Non-pigmented ciliary epithelial cell (primary cell): ENCODE data around the gene RHBG.

Experiments
- DNase-seq: peaks from one replicate; pipeline ENCODE4 v3.0.0-alpha.2; 2010; ENCODE audit warnings: low read depth

Gene RHBG

DNA sequence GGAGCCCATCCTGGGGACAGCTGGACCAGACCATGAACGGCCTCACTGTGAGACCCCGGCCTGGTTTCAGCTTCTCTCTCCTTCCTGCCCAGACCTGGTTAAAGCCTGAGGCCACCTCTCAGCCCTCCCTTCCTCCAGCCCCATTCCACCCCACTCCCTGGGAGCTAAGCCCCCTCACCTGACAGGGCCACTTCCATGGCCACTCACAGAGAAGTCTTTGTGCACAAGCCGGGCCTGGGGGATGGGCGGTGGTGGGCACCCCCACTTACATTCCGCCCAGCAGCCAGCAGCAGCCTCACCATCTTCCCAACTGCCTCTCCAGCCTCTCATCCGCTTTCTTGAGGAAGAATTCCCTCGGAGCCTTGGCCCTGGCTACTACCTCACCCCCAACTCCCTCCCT is 40.4 kb downstream of the RHBG start:
- no peak for DNase-seq

DNA sequence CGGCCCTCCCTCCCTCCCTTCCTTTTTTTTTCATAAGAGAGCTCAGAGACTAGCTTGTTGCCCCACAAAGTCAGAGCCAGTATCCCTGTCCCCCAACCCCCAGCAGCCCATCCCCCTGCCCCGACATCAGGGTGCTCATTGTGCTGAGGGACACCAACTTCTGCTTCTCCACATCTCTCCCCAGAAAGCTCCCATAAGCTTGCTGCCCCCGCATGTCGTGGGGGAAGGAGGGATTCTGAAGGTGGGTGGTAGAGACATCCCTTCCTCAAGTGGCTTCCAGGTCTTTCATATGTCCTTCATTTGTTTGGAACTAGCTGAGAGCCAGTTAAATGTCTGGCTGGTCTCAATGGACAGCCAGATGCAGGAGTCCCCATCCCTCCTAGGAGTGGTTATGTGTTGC is 41.2 kb downstream of the RHBG start:
- no peak for DNase-seq

DNA sequence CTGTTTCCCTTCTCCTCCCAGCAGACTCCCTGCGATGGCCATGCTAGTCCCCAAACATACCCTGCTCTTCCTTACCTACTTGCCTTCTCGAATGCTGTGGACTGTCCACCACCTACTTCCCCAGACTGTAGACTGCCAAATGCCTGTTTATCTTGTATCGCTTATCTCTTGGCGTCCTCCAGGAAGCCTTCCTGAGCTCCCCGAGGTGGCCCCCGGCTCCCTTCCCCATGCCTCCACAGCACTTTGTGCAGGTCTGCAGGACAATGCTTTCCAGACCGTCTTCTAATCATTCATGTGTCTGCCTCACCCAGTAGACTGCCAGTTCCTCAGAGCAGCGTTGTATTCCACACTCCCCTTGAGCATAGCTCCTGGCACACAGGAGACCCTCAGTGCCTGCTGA is 41.7 kb downstream of the RHBG start:
- DNase-seq = no peak

DNA sequence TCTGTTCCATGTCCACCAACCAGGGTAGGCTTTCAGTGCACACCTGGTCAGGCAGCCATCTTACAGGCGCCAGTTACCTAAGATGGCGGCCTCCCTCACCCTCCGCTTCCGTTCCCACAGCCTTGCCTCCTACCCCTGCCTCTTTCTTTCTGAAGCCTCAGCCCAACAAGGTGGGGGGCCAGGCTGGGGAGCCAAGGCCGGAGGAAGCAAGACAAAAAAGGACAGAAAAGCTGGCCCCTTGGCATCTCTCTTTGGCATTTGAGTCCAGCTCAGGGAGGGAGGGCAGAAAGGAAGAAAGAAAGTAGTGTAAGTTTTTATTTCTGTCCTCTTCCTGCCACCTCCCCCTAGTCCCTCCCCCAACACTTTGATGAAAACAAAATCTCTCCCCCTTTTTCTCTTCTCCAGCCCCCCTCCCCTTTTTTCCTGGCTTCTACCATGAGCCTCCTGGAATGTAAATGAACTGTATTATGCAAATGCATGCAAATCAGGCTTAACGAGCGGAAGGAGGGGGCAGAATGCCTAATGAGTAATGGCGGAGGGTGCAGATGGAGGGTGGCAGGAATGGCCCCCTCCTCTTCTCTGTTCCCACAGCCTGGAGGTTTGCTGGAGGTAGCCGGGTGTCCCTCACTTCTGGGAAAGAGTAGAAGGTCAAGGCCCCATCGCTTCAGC is 43.8 kb downstream of the RHBG start:
- no peak for DNase-seq

DNA sequence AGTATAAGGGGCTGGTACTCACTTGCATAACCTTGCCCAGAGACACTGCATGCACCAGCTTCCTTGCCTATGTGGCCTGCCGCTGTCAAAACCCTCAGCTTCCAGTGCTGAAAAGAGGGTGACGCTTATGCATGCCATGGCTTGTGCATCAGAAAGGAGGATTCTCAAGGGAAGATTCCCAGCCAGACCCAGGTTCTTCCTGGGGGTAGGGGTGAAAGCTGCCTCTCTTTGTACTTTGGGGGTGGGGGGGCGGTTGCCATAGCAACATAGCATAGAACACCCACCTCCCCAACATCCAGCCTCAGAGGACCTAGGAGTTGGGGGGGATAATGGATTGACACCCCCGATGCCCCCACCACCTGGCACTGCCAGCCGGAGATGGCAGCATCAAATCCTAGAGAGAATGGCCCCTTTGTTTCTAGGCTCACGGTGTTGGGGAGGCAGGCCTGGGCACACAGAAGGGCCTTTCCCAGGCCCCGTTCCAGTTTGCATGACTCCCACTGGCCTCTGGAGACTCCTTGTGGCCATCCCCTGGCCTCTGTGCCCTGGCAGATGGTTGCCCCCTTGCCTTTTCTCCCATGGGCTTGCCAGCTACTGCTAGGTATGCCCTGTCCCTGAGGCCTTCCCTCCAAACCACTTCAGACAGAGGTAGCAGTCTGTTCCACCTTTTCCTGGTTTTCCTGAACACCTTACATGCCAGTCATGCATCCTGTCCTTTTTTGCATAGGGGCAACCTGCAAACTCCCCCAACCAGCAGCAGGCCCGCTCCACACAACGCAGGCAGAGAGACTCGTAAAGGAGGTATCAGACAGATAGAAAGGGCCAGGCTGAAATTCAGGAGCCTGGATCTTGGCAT is 44.6 kb downstream of the RHBG start:
- DNase-seq = no peak

DNA sequence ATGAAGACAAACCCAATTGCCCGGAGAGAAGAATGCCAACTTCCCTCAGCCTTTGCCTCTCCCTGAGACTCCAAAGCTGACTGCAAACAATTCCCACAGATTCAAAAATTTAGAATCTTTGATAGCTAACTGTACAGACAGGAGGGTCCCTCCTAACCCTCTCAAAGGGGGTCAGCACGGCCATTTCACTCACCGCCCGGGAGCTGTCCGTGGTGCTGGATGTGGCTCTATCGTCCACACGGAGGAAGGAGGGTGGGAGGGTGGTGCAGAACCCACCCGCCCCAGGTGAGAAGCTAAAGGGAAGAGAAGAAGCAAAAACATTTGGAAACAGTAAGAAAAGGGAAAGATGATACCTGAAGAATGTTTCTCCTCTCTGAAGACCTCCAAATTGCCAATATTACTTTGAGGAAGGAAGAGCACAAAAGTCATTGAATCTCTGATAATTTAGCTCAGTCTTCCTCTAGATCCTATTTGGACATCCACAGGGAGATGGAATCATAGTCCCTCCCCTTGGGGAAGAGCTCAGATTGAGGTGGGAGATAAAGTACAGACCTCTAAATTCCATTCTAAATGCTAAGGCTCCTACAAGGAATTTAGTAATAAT is 45.6 kb downstream of the RHBG start:
- DNase-seq = no peak

DNA sequence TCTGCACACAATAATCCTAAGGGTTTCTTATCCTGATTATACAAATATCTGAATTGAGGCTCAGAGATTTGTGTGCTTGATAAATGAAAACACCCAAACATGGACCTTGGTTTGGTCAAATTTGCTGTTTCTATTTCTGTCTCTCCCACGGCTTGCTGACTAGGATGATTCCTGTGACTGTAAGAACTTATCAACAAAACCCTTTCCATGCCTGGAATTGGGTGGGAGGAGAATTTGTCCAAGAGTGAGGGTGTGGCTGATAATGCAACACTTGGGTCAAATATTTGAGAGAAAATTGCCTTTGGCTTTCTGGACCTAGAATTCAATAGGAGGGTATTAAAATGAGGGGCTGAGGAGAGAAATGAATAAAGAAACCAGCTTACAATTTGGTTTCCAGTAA is 48.0 kb downstream of the RHBG start:
- no peak for DNase-seq

DNA sequence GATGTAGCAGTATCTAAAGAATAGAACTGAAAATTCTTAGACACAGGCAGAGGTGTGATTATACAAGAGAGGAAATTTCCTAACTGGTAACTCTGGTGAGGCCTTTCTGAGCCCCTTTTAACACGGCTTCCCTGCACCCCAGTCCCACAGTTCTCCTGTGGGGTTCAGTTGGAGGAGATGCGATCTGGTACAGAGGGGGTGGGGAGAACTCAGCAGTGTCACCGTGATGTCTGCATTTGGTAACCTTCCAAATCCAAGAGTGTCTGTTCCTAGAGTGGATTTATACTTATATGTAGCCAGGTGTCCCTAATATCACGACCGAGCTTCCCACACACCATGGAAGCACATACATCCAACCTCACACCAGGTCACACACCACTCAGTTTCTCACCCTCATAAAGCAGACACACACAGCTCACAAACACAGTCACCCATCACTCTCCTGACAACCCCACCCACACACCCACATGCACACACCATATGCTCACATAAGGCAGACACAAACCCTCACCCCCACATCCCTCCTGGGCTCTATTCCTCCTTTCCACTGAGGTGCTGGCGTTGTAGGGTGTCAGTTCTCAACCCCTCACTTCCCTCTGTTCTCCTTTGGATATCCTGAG is 48.5 kb downstream of the RHBG start:
- no peak for DNase-seq

DNA sequence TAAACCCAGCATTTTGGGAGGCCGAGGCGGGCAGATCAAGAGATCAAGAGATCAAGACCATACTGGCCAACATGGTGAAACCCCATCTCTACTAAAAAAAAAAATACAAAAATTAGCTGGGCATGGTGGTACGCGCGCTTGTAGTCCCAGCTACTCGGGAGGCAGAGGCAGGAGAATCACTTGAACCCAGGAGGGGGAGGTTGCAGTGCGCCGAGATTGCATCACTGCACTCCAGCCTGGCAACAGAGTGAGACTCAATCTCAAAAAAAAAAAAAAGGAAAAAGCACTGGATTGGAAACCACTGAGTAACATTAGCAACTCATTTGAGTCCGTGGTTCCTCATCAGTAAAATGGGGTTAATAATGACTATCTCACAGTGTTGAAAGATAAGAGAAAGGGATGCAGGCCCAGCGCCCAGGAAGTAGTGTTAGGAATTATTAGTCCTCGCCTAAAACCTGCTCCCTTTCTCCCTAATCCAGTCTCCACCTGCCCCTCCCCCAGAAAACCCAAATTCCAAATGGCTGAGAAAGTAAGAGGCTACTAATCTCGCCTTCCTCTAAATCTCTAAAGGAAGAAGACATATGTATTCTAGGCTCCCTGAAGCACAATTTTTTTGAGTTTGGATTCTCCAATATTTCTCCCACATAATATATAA is 49.5 kb downstream of the RHBG start:
- no peak for DNase-seq

DNA sequence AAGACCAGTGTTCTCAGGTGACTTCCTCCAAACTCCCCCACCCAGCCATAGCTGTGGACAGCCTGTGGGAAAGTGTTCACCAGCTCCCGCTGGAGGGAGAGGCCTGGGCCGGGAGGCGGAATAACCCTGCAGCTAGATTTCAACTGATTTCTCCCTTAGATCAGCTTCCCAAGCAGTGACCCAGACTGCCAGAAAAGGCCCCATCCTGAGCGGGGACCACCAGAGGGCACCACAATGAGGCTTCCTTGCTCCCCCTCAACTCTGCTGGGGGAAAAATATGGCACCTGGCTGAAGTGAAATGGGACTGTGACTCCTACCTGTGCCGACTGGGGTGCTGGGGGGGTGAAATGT is 50.8 kb downstream of the RHBG start:
- DNase-seq = no peak

DNA sequence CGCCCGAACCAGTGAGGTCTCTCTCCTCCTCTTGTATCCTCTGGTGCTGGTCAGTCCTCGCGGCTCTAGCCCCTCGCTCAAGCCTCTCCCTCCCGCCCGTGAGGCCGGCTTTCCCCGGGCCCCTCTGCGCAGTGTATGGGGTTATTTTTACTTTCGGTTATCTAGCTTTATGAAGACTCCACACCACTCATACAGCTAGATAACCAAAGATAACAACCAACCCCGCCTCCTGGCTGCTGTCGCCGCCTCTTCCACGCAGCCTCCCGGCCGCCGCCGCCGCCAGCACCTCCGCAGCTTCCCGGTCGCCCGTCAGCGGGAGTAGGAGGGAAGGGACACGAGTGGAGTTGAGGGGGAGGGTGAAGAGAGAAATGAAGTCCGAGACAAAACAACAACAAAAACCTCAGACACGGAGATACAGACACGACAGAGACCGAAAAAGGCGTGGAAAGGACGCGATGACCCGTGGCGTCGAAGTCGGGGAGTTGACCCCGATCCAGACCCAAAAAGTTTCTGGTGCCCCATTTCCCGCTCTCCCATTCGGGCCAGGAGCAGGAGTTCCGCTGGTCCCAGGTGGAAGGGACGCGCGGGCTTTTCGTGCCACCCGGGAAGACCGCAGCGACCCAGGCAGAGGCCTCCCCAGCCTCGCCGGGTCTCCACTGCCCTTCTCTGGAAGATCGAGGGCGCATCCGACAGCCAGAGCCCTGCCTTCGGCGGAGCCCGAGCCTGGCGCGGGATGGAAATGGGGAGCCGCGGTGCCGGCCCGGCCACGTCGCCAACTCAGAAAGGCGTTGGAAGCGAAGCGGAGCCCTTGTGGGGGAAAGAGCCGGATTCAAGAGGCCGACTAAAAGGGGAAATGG is 51.4 kb downstream of the RHBG start:
- DNase-seq = no peak

DNA sequence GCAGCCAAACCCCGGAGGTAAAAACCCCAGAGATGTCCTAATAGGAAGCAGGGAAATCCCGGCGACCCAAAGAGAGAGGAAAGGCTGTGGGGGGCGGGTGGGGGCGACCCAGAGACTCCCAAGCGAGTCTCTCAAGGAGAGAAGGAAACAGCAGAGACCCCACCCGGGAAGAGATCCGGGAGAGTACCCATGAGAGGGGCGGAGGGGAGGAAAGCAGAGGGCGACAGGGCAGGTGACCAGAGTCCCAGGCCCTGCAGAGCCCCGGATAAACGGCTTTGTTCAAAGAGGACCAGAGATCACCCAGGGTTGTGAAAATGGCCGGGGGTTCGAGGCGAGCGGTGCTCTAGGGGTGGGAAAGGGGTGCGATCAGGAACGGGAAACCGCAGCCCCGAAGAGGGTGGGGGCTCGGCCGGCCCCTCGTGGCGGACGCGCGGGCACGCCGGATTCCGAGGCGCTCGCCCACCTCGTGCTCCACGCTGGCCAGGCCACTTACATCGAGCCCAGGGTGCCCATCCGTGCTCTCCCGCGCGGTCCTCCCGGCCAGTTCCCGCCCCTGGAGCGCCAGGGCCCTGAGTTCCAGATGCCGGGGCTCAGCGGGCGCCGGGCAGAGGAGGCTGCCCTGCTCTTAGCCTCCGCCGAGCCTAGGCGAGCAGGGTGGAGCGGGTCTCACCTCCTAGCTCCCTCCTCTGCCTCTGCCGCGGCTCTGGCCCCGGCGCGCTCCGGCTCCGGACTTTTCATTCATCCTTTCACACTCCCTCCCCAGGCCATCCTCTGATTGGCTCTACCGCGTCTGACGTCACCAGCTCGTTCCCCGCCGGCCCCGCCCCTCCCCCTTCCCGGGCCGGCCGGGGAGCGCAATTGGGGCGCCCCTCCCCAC is 52.3 kb downstream of the RHBG start:
- peak; percentile 3 for DNase-seq

DNA sequence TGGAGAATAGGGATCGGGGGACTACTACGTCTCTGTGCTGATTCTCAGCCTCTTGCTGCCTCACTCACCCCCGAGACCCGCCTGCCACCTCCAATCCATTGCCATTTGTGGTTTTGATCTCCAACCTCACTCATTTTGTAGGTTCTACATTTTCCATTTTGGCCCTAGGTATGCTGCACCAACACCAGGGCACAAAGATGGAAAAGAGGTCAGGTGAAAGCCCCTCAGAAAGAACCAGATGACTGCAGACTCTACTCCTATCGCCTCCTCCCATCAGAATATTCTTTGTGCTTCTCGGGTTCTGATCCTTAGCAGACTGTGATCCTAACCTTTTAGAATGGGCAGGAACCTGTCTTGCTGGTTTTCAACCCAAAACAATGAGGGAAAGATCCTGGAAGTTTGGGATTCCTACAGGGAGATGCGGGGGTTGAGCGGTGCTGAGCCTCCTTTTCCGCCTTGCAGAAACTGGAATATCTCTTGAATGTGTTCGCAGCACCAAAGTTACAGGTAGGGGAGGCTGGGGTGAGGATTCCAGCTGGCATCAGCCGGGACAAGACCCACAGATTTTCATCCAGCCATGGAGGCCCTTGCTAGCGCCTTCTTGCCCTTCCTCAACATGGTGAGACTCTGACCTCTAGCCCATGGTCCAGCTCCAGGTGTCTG is 53.1 kb downstream of the RHBG start:
- no peak for DNase-seq

DNA sequence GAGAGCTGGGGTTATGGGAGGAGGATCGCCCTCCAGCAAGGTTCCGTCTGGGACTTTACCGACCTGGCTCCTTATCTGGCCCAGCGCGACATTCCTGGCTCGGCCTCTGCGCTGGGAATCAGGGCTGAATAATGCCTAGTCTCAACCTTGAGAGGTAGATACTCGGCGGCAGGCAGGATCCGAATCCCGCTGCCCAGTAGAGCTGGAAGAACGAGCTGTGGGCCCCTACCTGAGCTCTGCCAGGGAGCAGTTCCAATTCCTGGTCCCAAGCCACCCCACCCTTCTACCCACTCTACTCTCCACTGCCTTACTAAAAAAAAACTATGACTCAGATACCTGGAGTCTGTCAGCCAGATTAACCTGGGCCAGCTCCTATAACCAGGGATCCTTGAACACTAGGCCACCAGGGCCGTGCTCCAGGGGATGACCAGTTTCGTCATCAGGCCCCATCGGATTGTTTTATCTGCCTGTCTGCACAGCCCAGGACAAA is 53.6 kb downstream of the RHBG start:
- no peak for DNase-seq

DNA sequence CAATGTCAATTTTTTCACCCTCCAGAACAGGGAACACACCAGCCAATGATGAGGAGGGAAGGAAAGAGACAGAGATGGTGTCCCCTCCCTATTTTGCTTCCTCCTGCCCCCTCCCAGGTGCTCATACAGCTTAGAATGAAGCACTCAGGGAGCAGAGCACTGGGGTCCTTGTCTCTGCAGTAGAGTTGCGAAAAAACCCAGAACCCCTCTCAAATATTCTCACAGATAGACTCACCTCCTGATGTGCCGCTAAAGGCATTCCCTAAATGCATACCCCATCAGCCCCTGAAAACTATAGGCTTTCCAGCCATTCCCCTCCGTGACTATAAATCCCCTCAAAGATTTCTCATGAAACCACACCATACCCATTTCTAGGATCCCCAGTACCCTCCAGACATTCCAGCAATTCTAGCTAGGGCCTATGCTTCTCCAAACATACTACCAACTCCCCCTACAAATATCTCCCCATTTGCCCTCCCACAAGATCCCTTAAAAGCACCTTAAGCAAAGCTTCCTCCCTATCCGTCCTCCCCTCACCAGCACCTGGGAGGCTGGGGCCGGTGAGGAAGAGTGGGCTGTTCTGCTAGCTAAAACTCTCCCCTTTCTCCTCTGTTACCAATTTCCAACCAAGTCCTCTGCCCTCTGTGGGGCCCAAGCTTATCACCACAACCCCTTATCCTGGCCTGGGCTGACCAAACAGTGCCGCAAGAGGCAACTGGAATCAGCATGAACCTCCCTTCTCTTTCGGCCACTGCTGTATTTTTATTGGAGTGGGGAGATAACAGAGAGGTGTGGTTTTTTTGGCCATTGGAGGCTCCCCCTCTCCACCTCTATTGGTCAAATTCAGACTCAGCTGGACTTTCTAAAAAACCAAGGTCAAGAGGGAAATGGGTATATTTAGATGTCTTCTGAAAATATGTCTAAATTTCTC is 54.7 kb downstream of the RHBG start:
- DNase-seq = no peak

DNA sequence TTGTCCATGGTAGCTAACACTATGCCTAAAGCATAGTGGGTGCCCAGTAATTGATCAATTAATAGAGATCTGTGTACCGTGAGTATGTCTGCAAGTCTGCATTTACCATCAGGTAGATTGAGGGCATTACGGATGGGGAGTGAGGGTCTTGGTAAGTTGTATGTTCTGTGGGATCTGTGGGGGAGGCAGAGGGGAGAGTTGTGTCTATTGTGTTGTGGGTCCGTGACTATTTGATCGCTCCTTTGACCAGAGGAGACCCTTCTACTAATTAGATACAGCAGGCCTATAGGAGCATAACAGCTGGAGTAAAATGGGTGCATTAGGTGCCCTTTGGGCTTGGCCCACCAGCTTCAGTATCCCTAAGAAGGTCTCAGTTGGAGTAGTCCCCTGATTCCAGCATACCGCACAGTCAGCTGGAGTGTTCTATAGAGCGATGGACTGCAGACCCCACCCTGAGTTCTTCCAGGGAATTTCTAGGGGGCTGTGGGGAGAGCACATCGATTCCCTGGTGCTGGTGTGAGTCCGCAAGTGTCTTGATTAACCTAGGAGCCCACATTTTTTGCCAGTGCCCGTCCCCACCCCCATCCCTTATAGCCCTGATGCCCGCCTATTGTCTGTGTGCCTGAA is 55.9 kb downstream of the RHBG start:
- no peak for DNase-seq

DNA sequence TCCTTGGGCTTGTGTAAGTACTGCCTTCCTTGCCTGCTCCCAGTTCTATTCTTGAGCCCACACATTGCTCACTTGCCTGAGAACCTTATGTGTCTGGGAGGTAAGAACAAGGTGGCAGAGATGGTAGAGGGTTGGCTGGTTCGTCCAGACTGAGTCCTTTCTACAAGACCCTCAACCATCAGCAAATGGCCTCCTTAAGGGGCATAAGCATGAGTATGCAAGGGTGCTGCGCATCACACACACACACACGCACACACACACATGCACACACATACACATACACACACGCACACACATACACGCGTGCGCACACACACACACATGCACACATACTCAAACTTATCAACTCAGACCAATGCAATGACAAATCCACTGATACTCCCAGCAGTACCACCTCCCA is 56.9 kb downstream of the RHBG start:
- DNase-seq = no peak

DNA sequence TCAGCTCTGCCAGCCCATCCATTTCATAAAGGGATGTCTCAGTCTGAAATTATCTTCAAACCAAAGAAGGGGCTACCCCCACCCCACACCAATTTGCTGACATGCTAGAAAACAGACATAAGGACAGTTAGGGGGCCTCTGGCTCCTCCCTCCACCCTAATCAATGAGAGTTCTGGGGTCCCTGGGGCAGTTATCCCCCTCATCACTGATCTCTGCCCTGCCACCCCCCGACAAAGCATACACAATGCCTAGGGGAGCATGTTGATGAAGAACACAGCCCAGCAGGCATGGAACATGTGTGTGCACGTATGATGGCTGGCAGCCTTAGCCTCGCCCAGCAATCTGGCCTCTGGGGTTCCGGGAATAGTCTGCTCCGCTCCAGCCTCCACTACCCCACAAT is 58.9 kb downstream of the RHBG start:
- no peak for DNase-seq
